ENCODE data around the gene PPP1R12A.
"Not testable (repeated sequence)": the region's sequence is repeated elsewhere in the genome, so short reads cannot be mapped to it uniquely, and the experiment has no call there.

GRCh38 chr12:79977856-79978460 lies 43.1 kb upstream of the PPP1R12A start:
- not testable (repeated sequence) for TF ChIP-seq POLR2AphosphoS2 (conservative IDR thresholded peaks at IDR 0.05; ENCODE audit: low read length); RFX5 (IDR thresholded peaks at IDR 0.05); EP300 (IDR thresholded peaks at IDR 0.05); USF2 (IDR thresholded peaks at IDR 0.05); HMGXB4 (CRISPR knock-in tag; IDR thresholded peaks at IDR 0.05; ENCODE audit: borderline replicate concordance); CBX2 (IDR thresholded peaks at IDR 0.05; ENCODE audit: borderline replicate concordance, low read depth); RNF2 (IDR thresholded peaks at IDR 0.05; ENCODE audit: borderline replicate concordance, low read depth); POLR2A (IDR thresholded peaks at IDR 0.05; ENCODE audit: low read length); FOXS1 (CRISPR knock-in tag; IDR thresholded peaks at IDR 0.05); KDM5A (IDR thresholded peaks at IDR 0.05); RAD21 (conservative IDR thresholded peaks at IDR 0.05 in 1 of 2, IDR thresholded peaks at IDR 0.05 in 1 of 2); TFCP2L1 (CRISPR knock-in tag; IDR thresholded peaks at IDR 0.05); REST (IDR thresholded peaks at IDR 0.05)
- TF ChIP-seq, protein P1, sequence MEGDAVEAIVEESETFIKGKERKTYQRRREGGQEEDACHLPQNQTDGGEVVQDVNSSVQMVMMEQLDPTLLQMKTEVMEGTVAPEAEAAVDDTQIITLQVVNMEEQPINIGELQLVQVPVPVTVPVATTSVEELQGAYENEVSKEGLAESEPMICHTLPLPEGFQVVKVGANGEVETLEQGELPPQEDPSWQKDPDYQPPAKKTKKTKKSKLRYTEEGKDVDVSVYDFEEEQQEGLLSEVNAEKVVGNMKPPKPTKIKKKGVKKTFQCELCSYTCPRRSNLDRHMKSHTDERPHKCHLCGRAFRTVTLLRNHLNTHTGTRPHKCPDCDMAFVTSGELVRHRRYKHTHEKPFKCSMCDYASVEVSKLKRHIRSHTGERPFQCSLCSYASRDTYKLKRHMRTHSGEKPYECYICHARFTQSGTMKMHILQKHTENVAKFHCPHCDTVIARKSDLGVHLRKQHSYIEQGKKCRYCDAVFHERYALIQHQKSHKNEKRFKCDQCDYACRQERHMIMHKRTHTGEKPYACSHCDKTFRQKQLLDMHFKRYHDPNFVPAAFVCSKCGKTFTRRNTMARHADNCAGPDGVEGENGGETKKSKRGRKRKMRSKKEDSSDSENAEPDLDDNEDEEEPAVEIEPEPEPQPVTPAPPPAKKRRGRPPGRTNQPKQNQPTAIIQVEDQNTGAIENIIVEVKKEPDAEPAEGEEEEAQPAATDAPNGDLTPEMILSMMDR (IDR thresholded peaks at IDR 0.05), result not testable (repeated sequence)
